NCI-H2227 treated with DMSO at 0.1 percent for 48 hours (cell line): ENCODE measurements around the gene OR1M1.
"Not testable (repeated sequence)": the region's sequence is repeated elsewhere in the genome, so short reads cannot be mapped to it uniquely, and the experiment has no call there.

Source experiments
- DNase-seq: peaks from one replicate; lab custom pipeline; 2025; lab: John Stamatoyannopoulos, UW

Gene OR1M1, protein sequence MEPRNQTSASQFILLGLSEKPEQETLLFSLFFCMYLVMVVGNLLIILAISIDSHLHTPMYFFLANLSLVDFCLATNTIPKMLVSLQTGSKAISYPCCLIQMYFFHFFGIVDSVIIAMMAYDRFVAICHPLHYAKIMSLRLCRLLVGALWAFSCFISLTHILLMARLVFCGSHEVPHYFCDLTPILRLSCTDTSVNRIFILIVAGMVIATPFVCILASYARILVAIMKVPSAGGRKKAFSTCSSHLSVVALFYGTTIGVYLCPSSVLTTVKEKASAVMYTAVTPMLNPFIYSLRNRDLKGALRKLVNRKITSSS

GRCh38 chr19:9086761-9087160 lies at the start of gene OR1M1:
Gene OR1M1 (plus strand): TSS chr19:9087061. CDS start chr19:9093245, 6,184 bp downstream.
- DNase-seq, result no peak

DNA sequence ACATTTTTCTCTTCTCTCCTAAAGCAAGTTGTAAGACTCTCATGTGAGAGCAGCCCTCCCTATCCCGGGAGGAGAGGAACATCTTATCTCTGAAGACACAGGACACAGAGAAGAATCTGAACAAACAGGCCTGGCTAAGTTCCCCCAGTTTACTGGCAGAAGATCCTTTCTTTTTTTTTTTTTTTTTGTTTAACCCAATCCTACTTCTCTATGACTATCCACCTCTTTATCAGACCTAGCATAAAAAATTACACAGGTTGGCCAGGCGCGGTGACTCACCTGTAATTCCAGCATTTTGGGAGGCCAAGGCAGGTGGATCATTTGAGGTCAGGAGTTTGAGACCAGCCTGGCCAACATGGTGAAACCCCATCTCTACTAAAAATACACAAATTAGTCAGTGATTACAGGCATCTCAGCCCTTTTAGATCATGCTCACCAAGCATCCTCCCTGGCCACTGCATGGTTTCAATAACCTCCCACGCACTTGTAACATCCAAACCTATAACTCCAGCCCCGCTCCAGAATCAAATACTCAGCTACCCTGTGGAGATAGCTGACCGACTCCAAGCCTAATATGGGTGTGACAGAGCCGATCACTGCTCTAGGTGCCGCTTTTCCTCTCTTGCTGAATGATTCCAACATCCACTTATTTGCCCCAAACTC lies 49.3 kb upstream of the OR1M1 start:
- DNase-seq, result no peak

DNA sequence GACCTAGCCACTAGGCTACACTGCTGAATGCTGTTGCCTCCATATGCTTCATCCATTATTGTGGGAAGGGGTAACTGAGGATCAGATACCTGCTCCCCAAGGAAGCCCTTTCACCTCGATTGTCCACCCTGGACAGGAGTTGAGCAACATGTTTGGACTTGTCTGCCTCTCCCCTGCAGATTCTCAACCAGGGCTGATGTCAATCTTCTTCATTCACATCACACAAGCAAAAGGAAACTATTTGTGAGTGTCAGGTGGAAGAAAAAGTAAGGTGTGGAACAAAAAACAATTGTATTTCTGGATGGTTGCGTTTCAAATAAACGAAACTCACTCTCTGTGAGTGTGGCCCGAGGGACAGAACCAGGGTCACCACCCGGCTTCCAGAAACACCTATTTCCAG lies 47.1 kb upstream of the OR1M1 start:
- DNase-seq, result no peak

DNA sequence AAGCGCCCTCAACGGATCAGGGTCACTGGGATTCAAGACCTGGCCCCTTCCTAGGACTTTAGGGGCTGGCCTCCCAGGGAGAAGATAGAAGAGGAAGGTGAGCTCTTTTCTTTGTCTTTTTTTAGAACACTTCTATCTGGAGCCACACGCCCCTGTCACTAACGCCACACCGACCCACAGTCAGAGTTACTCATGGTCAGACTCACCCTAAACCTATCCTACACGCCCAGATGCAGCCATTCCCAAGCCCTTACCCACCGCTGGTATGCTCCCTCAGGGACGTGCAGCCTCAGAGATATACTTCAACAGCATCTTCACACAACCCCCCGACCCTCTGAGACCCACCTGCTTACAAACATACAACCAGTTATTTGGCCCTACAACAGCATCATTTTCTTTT lies 46.7 kb upstream of the OR1M1 start:
- DNase-seq, result no peak

GRCh38 chr19:9041023-9041422 lies 45.8 kb upstream of the OR1M1 start:
- DNase-seq, result no peak

- DNase-seq, result no peak
These were observed 43.3 kb upstream of the OR1M1 start for GRCh38 chr19:9043524-9043923.

DNA sequence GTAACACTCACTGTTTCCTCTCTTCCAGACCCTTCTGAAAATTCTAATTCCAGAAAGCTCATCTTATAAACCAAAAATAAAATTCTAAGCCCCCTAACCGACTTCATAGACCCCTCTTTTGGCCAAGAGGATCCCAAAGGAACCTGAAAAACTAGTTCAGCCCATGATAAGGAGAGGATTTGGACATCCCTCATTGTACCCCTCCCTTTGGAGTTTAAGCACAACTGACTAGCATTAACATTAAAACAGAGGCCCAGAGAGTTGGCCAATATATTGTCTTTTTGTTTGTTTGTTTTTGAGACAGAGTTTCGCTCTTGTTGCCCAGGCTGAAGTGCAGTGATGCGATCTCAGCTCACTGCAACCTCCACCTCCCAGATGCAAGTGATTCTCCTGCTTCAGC lies 42.4 kb upstream of the OR1M1 start:
- DNase-seq, result no peak

DNA sequence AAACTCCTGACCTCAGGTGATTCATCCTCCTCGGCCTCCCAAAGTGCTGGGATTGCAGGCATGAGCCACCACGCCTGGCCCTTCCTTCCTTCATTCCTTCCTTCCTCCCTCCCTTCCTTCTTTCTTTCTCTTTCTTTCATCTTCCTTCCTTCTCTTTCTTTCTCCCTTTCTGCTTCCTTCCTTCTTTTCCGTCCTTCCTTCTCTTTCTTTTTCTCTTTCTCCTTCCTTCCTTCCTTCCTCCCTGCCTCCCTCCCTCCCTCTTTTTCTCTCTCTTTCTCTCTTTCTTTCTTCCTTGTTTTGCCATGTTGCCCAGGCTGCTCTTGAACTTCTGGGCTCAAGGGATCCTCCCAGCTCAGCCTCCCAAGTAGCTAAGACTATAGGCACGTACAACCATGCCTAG lies 40.2 kb upstream of the OR1M1 start:
- DNase-seq, result no peak

DNA sequence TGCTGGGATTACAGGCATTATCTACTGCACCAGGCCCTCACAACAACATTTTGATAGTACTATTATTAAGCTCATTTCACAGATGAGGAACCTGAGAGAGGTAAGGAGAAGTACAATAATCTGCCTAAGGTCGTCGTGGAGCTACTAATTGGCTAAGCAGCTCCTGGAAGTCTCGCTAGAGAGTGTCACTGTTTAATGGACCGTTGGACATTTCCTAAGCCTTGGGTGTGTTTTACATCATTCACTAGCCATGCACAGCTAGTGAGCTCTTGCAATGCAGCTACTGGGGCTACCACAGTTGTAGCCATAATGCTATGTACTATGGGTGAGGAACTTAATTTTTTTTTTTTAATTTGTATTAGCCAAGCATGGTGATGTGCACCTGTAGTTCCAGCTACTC lies 34.0 kb upstream of the OR1M1 start:
- no peak for DNase-seq

DNA sequence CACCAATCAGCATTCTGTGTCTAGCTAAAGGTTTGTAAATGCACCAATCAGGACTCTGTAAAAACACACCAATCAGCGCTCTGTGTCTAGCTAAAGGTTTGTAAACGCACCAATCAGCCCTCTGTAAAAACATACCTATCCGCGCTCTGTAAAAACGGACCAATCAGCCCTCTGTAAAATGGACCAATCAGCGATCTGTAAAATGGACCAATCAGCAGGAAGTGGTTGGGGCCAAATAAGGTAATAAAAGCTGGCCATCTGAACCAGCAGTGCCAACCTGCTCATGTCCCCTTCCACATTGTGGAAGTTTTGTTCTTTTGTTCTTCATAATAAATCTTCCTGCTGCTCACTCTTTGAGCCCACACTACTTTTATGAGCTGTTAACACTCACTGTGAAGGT lies 33.2 kb upstream of the OR1M1 start:
- DNase-seq, result not testable (repeated sequence)

- DNase-seq, result no peak
These were observed 32.7 kb upstream of the OR1M1 start for GRCh38 chr19:9054207-9054606.

DNA sequence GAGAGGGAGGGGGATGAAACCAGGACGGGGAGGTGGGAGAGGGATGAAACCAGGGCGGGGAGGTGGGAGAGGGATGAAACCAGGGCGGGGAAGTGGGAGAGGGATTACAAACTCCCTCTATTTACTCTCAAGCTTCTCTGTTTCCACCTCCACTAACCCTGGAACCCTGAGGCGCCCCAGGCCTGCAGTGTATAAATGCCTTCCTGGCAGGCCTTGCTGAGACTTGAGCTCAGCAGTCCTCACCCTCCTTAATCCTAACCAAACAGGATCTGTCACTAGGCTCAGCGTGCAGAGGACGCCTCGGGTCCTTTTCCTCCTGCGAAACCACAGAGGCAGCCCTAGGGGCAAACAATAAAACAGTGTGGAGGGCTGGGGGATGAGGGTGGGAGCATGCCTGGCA lies 32.1 kb upstream of the OR1M1 start:
- DNase-seq, result no peak

DNA sequence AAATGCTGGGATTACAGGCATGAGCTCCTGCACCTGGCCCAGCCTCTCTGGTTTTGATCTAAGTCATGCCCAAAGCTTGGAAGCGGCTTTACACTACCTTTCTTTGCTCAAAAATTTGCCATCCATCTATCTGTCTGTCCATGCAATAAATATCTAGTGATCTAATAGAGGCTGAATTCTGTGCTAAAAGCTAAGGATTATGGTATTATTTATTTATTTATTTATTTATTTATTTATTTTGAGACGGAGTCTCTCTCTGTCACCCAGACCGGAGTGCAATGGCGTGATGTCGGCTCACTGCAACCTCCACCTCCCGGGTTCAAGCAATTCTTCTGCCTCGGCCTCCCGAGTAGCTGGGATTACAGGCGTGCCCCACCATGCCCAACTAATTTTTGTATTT lies 30.7 kb upstream of the OR1M1 start:
- DNase-seq, result not testable (repeated sequence)

DNA sequence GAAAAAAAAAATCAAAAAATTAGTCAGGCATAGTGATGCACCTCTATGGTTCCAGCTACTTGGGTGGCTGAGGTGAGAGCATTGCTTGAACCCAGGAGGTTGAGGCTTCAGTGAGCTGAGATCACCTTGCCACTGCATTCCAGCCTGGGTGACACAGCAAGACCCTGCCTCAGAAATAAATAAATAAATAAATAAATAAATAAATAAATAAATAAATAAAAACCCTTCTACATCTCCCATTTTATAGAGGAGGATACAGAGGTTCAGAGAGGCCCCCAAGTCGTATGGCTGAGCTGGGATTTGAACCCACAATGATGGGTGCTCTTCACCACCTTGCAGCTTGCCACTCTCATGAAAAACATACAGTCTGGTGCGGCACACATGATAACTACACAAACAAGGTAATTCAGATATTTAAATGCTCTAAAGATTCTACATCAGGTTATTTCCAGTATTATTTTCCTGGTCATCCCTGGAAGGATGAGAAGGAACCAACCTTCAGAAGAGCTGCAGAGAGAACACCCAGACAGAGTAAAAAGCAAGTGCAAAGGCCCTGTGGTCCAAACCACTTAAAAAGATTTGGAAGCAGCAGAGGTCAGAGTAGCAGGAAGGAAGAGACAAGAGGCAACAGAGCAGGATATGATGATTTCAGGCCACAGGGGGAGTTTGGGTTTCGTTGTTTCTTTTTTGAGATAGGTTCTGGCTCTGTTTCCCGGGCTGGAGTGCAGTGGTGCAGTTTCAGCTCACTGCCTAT lies 29.2 kb upstream of the OR1M1 start:
- no peak for DNase-seq

DNA sequence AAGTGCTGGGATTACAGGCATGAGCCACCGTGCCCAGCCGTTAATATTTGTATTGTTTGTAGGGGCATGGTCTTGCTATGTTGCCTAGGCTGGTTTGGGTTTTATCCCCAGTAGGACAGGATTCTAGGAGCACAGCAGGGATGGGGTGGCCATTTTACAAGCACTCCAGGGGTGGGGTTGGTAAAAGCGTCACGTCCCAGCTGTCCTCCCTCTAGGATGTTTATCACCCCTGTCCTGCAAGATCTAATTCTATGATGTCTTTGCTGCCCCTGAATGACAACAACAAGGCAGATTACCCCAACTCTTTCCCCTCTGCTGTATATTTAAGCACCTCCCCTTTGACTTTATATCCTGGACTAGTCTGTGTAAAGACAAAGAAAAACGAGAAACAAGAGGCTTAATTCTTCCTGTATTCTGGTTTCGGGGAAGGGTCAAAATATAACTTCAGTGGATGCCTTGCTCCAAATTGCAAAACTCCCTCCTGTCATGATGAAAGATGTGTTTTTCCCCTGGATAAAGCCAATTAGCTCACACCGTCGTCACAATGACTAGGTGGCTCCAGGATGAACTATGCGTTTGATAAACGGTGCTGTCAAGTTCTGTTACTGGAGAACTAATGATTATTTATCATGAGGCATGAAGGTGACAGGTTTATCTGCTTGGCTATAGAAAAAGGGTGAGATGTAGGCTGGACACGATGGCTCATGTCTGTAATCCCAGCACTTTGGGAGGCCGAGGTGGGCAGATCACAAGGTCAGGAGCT lies 27.8 kb upstream of the OR1M1 start:
- peak; percentile 9 for DNase-seq

DNA sequence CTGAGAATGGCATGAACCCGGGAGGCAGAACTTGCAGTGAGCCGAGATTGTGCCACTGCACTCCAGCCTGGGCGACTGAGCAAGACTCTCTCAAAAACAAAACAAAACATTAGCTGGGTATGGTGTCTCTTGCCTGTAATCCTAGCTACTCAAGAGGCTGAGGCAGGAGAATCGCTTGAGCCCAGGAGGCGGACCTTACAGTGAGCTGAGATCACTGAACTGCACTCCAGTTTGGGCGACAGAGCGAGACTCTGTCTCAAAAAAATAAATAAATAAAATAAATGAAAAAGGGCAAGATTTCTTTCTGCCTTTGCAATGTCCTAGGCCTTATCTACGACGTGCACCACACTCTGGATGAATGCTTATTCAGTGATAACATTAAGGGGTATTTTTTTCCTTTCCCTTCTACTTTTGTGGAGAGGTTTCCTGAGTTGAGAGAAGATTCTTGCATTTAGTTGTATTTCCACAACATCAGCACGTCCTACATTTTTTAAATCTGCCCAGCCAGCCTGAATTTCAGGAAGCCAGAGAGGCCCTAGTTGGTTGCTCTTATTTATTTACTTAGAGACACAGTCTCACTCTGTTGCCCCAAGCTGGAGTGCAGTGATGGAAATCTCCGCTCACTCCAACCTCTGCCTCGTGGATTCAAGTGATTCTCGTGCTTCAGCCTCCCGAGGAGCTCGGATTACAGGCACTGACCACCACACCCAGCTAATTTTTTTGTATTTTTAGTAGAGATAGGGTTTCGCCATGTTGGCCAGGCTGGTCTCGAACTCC lies 26.1 kb upstream of the OR1M1 start:
- no peak for DNase-seq

GRCh38 chr19:9061879-9062278 lies 25.0 kb upstream of the OR1M1 start:
- no peak for DNase-seq

DNA sequence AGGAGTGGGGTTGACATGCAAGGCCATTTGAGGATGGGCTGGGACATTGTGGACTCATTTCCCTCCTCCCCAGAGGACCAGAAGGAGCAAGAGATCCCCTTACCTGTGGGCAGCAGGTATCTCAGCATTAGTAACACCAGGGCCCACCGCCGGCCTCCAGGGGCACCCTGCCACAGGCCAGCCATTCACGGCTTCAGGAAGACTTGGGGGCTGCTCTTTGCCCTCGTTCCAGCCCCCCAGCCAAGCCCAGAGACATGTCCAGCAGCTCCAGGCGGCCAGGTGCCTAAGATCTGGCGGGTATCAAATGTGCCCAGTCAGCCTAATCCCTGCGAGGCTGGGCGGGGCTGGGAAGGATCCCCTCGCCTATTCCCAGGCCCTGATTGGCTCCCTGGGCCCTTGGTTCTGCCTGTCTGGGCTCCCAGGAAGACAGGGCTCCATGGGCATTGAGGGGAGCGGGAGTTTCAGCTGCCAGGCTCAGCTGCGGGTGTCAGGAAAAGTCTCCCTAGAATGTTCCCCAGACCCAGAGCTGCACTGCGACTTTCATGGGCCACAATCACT lies 21.3 kb upstream of the OR1M1 start:
- DNase-seq, result no peak

- no peak for DNase-seq
These were observed 16.8 kb upstream of the OR1M1 start for GRCh38 chr19:9070066-9070465.

DNA sequence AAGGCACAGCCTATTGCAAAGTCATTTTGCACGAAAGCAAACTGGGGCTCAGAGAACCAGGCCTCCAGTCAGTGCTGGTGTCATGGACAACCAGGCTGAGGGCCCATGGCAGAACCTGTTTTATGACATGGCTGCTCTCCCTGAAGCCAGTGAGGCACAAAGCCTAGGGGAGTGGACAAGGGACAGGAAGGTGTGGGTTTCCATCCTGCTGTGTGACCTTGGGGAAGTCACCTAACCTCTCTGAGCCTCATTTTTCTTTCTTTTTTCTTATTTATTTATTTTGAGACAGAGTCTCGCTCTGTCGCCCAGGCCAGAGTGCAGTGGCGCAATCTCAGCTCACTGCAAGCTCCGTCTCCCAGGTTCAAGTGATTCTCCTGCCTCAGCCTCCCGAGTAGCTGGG lies 15.1 kb upstream of the OR1M1 start:
- DNase-seq, result not testable (repeated sequence)

DNA sequence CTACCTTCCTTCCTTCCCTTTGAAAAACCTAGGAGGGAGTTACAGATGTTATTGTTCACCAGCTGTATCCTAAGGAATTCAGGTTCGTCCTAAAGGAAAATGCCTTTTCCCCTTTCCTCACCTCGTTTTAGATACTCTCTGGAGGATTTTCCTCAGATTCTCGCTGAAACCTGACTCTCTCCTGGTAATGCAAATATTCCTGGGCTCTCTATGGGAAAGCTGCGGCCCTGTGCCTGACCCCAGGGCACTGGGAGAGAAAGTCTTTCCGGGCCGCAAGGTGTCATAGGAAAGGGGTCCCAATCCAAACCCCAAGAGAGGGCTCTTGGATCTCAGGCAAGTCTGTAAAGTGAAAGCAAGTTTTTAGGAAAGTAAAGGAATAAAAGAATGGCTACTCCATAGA lies 13.1 kb upstream of the OR1M1 start:
- DNase-seq, result no peak
